ENCODE data around the gene PASK. TPM values are rescaled to one million over a fixed set of nuclear protein-coding genes. Genes with fewer than 3 reads are reported as not detected.

The PASK gene
- total and polyA plus RNA-seq, 2 experiments from 2014 or later = 7.0 to 11.9 TPM

DNA sequence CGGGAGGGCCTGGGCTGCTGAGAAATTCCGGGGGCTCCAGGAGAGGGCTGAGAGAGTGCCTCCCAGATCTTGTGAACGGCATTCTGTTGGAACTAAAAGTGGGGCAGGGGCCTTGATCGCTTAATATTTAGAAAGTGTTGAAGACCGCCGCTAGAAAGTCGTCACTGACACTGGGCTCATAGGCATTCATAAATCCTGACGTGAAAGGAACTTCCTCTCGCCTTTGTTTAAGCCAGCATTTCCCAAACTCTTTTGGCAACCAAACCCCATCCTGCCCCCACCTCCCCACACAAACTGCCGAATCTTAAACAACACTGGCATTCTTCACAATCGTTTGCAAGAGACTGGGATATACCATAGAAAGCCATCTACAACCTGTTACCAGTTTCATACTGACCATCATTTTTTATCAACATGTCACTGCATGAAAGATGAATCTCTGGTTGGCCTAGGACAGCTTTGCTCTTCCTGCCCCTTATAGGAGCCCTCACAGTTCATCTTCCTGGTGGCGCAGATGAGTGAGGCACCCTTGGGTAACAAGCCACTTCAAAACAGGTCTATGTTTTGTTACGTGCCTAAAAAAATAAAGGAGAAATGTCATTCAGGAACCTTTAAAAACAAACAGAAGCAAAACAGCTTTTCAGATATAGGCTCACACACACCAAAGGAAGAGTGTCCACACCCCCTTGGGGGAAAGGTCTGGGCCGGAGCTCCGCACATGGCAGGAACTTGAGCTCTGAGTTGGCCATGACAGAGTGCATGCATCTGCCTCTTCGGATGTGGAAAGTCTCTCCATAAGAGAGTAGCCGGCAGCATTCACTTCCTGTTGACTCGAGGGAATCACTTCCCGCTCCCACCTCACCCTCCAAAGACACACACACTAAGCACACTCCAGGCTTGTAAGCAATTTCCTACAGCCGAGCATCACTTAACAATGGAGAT, 60.2 kb downstream of the PASK start:
- no peaks in the 10 kb centered on the region for H3K27me3 ChIP-seq
- no peaks in the 10 kb centered on the region for H3K9me3 ChIP-seq (ENCODE audit: low read depth)
- no peaks in the 10 kb centered on the region for H3K4me1 ChIP-seq (ENCODE audit: low read depth)
- peaks cover 51% of the 10 kb centered on the region for H3K36me3 ChIP-seq
- DNase-seq (ENCODE audit: low read depth in 1 of 2, low spot score in 1 of 2) = no peak
- H3K27ac ChIP-seq = no peak overlapping the region
- no peak overlapping the region for H3K4me3 ChIP-seq
- TF ChIP-seq, protein P1, sequence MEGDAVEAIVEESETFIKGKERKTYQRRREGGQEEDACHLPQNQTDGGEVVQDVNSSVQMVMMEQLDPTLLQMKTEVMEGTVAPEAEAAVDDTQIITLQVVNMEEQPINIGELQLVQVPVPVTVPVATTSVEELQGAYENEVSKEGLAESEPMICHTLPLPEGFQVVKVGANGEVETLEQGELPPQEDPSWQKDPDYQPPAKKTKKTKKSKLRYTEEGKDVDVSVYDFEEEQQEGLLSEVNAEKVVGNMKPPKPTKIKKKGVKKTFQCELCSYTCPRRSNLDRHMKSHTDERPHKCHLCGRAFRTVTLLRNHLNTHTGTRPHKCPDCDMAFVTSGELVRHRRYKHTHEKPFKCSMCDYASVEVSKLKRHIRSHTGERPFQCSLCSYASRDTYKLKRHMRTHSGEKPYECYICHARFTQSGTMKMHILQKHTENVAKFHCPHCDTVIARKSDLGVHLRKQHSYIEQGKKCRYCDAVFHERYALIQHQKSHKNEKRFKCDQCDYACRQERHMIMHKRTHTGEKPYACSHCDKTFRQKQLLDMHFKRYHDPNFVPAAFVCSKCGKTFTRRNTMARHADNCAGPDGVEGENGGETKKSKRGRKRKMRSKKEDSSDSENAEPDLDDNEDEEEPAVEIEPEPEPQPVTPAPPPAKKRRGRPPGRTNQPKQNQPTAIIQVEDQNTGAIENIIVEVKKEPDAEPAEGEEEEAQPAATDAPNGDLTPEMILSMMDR (IDR thresholded peaks at IDR 0.05; ENCODE audit: low read depth, low read length) = no peak

DNA sequence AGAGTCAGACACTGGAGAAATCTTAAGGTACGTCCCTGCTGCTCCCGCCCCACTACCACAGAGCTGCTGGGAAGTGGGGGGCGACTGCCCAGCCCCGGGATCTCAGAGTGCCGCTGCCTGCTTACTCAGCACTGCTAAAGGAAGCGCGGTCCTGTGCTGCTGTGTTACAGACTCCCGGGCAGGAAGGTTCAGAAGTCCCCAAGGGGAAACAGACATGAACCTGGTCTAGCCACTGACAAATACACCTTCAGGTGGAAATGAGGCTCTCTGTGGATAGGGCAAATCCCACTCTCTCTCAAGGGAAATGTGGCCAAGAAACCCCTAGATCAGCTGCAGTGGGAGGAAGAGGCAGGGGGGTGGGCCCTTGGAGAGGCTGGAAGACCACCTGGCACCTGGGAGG, 60.9 kb downstream of the PASK start:
- H3K9me3 ChIP-seq (ENCODE audit: low read depth) = no peaks in the 10 kb centered on the region
- H3K27me3 ChIP-seq = no peaks in the 10 kb centered on the region
- TF ChIP-seq, protein P1 (IDR thresholded peaks at IDR 0.05; ENCODE audit: low read depth, low read length) = no peak
- H3K4me3 ChIP-seq = no peak overlapping the region
- no peak for DNase-seq (ENCODE audit: low read depth in 1 of 2, low spot score in 1 of 2)
- peaks cover 46% of the 10 kb centered on the region for H3K36me3 ChIP-seq
- no peaks in the 10 kb centered on the region for H3K4me1 ChIP-seq (ENCODE audit: low read depth)
- H3K27ac ChIP-seq = no peak overlapping the region

DNA sequence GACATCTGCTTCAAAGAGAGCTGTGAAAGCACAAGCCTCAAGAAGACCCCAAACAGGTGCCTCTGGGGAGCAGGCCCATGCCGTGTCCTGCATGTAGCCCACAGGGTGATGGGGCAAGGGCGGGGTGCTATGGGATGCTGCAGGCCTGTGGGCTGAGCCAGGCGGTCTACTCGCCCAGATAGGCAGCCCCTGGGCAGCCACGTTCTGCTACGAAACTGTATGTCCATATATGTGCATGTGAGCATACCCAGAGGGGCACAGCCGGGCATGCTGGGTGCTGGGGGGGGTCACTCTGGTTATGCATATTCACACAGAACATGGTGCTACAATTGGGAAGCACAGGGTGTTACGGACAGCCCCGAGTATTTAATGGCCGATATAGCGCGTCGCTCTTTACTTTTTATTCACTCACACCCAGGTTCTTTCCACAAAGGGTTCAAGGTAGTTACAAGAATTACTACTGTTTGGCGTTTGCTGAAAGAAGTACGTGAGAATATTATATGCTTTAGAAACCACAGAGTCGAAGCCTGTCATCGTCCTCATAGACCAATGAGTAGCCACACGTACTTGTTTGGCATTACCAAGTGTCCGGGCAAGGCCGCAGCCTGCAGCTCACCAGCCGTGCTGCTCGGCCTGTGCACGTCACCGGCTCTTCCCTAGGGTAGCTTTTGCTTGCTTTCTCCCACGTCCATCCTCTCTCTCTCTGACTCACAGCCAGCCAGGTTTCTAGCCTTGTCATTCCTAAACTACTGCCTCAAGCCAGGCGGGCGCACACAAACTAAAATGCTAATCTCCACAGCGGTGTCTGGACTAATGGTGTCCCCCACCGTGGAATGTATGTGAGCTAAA, 61.6 kb downstream of the PASK start:
- Histone ChIP-seq H3K27ac (no peak overlapping the region), H3K4me3 (no peak overlapping the region), H3K4me1 (ENCODE audit: low read depth) (no peaks in the 10 kb centered on the region), H3K36me3 (peaks cover 43% of the 10 kb centered on the region), H3K9me3 (ENCODE audit: low read depth) (no peaks in the 10 kb centered on the region), H3K27me3 (no peaks in the 10 kb centered on the region)
- DNase-seq (ENCODE audit: low read depth in 1 of 2, low spot score in 1 of 2) = no peak
- TF ChIP-seq, protein P1 (IDR thresholded peaks at IDR 0.05; ENCODE audit: low read depth, low read length) = no peak

DNA sequence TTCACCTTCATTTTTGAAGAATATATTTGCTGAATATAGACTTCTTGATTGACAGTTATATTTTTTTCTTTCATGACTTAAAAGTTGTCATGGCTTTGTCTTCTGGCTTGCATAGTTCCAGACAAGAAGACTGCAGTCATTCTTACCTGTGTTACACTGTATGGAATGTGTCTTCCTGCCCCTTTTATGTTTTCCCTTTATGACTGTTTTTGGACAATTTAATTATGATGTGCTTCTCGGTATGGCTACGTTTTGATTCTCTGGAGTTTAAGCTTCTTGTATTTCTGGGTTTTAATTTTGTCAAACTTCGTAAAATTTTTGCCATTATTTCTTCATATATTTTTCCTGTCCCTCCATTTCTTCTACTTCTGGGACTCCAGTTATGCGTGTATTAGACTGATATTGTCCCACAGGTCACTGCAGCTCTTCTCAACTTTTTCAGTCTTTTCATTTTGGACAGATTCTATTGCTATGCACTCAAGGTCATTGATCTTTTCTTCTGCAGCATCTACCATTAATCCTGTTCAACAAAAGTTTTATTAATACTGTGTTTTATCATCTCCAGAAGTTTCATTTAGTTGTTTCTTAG, 64.3 kb downstream of the PASK start:
- H3K4me3 ChIP-seq = no peak overlapping the region
- no peak for DNase-seq (ENCODE audit: low read depth in 1 of 2, low spot score in 1 of 2)
- H3K27me3 ChIP-seq = no peaks in the 10 kb centered on the region
- no peak overlapping the region for H3K27ac ChIP-seq
- no peaks in the 10 kb centered on the region for H3K9me3 ChIP-seq (ENCODE audit: low read depth)
- H3K4me1 ChIP-seq (ENCODE audit: low read depth) = no peaks in the 10 kb centered on the region
- TF ChIP-seq, protein P1 (IDR thresholded peaks at IDR 0.05; ENCODE audit: low read depth, low read length) = no peak
- peaks cover 32% of the 10 kb centered on the region for H3K36me3 ChIP-seq

DNA sequence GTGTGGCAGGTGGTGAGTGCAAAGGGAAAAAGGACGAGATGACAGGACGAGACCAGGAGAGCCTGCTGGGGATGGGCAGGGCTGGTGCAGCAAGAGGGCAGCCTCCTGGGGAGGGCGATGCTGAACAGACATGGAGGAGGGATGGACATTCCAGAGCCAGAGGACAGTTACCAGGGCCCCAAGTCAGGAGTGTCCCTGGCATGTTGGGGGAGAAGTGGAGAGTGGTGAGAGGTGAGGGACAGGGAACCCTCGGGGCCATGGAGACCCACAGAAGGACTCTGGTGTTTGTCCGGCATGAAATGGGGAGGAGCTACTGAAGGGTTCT, 66.2 kb downstream of the PASK start:
- no peak overlapping the region for H3K4me3 ChIP-seq
- H3K36me3 ChIP-seq = peaks cover 16% of the 10 kb centered on the region
- H3K9me3 ChIP-seq (ENCODE audit: low read depth) = no peaks in the 10 kb centered on the region
- H3K27me3 ChIP-seq = no peaks in the 10 kb centered on the region
- TF ChIP-seq, protein P1 (IDR thresholded peaks at IDR 0.05; ENCODE audit: low read depth, low read length) = no peak
- DNase-seq (ENCODE audit: low read depth in 1 of 2, low spot score in 1 of 2) = no peak
- H3K27ac ChIP-seq = no peak overlapping the region
- no peaks in the 10 kb centered on the region for H3K4me1 ChIP-seq (ENCODE audit: low read depth)

All from cardiac muscle cell (in vitro differentiated cells and primary cell).